GM12878 (cell line): ENCODE measurements around the gene WWOX.

Source experiments
- BHLHE40 ChIP-seq, 2 experiments: fragments of 450-650 bp in 1 of 2; IDR thresholded peaks; 2 replicates each; pipeline ENCODE4 v1.6.1; 2011 to 2017; ENCODE audit warnings: low read depth in 2 of 2, borderline replicate concordance in 1 of 2, improper control_type of control experiment in 1 of 2, low read length in 1 of 2, mild to moderate bottlenecking in 1 of 2
- CHD4 ChIP-seq: fragments of 200-600 bp; sonication (generic); IDR thresholded peaks from 2 replicates; pipeline ENCODE4 v1.6.1; 2016; ENCODE audit warnings: mild to moderate bottlenecking
- CREB1 ChIP-seq: IDR thresholded peaks from 2 replicates; pipeline ENCODE4 v1.6.1; 2012; ENCODE audit warnings: low read depth, mild to moderate bottlenecking, inconsistent platforms
- CTCF ChIP-seq, 3 experiments: IDR thresholded peaks in 2 of 3; conservative IDR thresholded peaks in 1 of 3; 2 replicates each; pipeline ENCODE4 v1.5.1; 2011; ENCODE audit warnings: low read depth in 3 of 3, low read length in 3 of 3, mild to moderate bottlenecking in 3 of 3, control low read depth in 2 of 3, moderate library complexity in 2 of 3, inconsistent platforms in 1 of 3, mixed read lengths in 1 of 3; ENCODE audit not compliant: control insufficient read depth in 2 of 3, insufficient read depth in 1 of 3; ENCODE audit errors: extremely low read depth in 1 of 3
- NFIC ChIP-seq: IDR thresholded peaks from 2 replicates; pipeline ENCODE4 v1.6.1; 2012; ENCODE audit warnings: low read depth, mild to moderate bottlenecking, inconsistent platforms, low read length, moderate library complexity
- POLR2AphosphoS2 ChIP-seq: IDR thresholded peaks from 2 replicates; pipeline ENCODE4 v1.6.1; 2011; ENCODE audit warnings: low read depth, mild to moderate bottlenecking, low read length, improper control_type of control experiment, moderate library complexity
- SIN3A ChIP-seq: IDR thresholded peaks from 2 replicates; pipeline ENCODE4 v1.6.1; 2012; ENCODE audit warnings: low read depth, low read length, improper control_type of control experiment
- SP1 ChIP-seq: IDR thresholded peaks from one replicate; pipeline ENCODE4 v1.6.1; 2011; ENCODE audit warnings: low read depth, low read length
- SPI1 ChIP-seq: IDR thresholded peaks from 2 replicates; pipeline ENCODE4 v1.6.1; 2011; ENCODE audit warnings: low read depth, mild to moderate bottlenecking, low read length, moderate library complexity, borderline replicate concordance; ENCODE audit not compliant: insufficient read depth
- TCF12 ChIP-seq: IDR thresholded peaks from 2 replicates; pipeline ENCODE4 v1.6.1; 2011; ENCODE audit warnings: low read depth, mild to moderate bottlenecking, low read length
- ZNF274 ChIP-seq: IDR thresholded peaks from one replicate; pipeline ENCODE4 v1.8.0; 2011; ENCODE audit not compliant: insufficient read length, insufficient read depth

- TF ChIP-seq SPI1 (no peak), TCF12 (no peak), CTCF (IDR thresholded peaks at IDR 0.05 in 2 of 3, conservative IDR thresholded peaks at IDR 0.05 in 1 of 3; ENCODE audit: control insufficient read depth in 2 of 3, extremely low read depth in 1 of 3, insufficient read depth in 1 of 3, low read depth in 3 of 3, low read length in 3 of 3) (no peak), ZNF274 (no peak), CREB1 (no peak), CHD4 (no peak), BHLHE40 (IDR thresholded peaks at IDR 0.05; ENCODE audit: borderline replicate concordance in 1 of 2, low read depth in 2 of 2, low read length in 1 of 2) (no peak), SP1 (no peak), POLR2AphosphoS2 (no peak), NFIC (no peak), SIN3A (no peak)
Observed at GRCh38 chr16:78094998-78095397, 4.5 kb upstream of the WWOX start.
